H1 (cell line): ENCODE measurements around the gene MADD. TPM values are rescaled to one million over a fixed set of nuclear protein-coding genes. Genes with fewer than 3 reads are reported as not detected.

Source experiments
- CTCF ChIA-PET: fragments of 300-600 bp; sonication (Branson Sonifier 250); formaldehyde crosslinking; loops from one replicate; lab custom pipeline; 2021; ENCODE audit not compliant: partially characterized antibody; lab: Charles Lee
- POLR2A ChIA-PET: fragments of 300-600 bp; sonication (Branson Sonifier 250); formaldehyde crosslinking; loops from one replicate; lab custom pipeline; 2021; ENCODE audit warnings: inconsistent platforms; ENCODE audit not compliant: partially characterized antibody; lab: Charles Lee
- DNase-seq, 2 experiments: peaks; one replicate each; pipeline versions ENCODE4 v3.0.0 to v3.0.0-alpha.2; 2010 to 2022; ENCODE audit warnings: low spot score in 2 of 2, low read depth in 1 of 2, mixed read lengths in 1 of 2
- FAIRE-seq: peaks from 2 replicates; lab custom pipeline; 2011; peaks lifted over from hg19 to GRCh38; lab: Jason Lieb, UNC
- H2AFZ ChIP-seq: 2 replicates; pipeline ENCODE4 v1.8.1; 2012; ENCODE audit warnings: low read length, inconsistent platforms
- H2AK5ac ChIP-seq: 2 replicates; pipeline ENCODE4 v1.6.1; 2013; ENCODE audit warnings: low read depth, low read length
- H2BK120ac ChIP-seq: replicated peaks from 2 replicates; pipeline ENCODE3; 2013; ENCODE audit warnings: low read depth, low read length, inconsistent platforms
- H2BK12ac ChIP-seq: 2 replicates; pipeline ENCODE4 v1.6.1; 2013; ENCODE audit warnings: low read depth, low read length
- H2BK15ac ChIP-seq: 2 replicates; pipeline ENCODE4 v1.6.1; 2013; ENCODE audit warnings: low read length
- H2BK20ac ChIP-seq: 2 replicates; pipeline ENCODE4 v1.6.1; 2013; ENCODE audit warnings: low read length
- H2BK5ac ChIP-seq: 2 replicates; pipeline ENCODE4 v1.6.1; 2013; ENCODE audit warnings: low read depth, low read length
- H3K14ac ChIP-seq: 2 replicates; pipeline ENCODE4 v1.6.1; 2013; ENCODE audit warnings: inconsistent platforms; ENCODE audit not compliant: insufficient read length
- H3K18ac ChIP-seq: 2 replicates; pipeline ENCODE4 v1.6.1; 2013; ENCODE audit warnings: low read length; ENCODE audit errors: extremely low read depth
- H3K23ac ChIP-seq: 2 replicates; pipeline ENCODE4 v1.6.1; 2013; ENCODE audit warnings: inconsistent platforms; ENCODE audit not compliant: insufficient read length
- H3K23me2 ChIP-seq: 2 replicates; pipeline ENCODE4 v1.6.1; 2013; ENCODE audit warnings: low read depth, low read length
- H3K27ac ChIP-seq: 2 replicates; pipeline ENCODE4 v1.6.1; 2011; ENCODE audit warnings: low read depth, low read length, inconsistent platforms
- H3K27me3 ChIP-seq, 4 experiments: replicated peaks in 1 of 4; 1 replicate in 1 of 4; 2 replicates in 3 of 4; pipeline versions ENCODE4 v1.6.1 to v1.8.1; 2011 to 2013; ENCODE audit warnings: low read length in 3 of 4, mild to moderate bottlenecking in 3 of 4, inconsistent platforms in 2 of 4, mixed read lengths in 2 of 4, moderate library complexity in 1 of 4; ENCODE audit not compliant: control insufficient read depth in 3 of 4, insufficient read depth in 3 of 4; ENCODE audit errors: extremely low read depth in 1 of 4
- H3K36me3 ChIP-seq, 4 experiments: 2 replicates each; pipeline versions ENCODE4 v1.6.1 to v1.8.1; 2011 to 2013; ENCODE audit warnings: mild to moderate bottlenecking in 4 of 4, low read length in 3 of 4, moderate library complexity in 2 of 4, control low read depth in 1 of 4, inconsistent platforms in 1 of 4; ENCODE audit not compliant: insufficient read depth in 4 of 4, control insufficient read depth in 2 of 4
- H3K4ac ChIP-seq: replicated peaks from 2 replicates; pipeline ENCODE3; 2013; ENCODE audit warnings: low read length, low read depth, mixed read lengths, inconsistent platforms; ENCODE audit not compliant: insufficient read length
- H3K4me1 ChIP-seq, 4 experiments: replicated peaks in 1 of 4; 1 replicate in 1 of 4; 2 replicates in 3 of 4; pipeline versions ENCODE4 v1.6.1 to v1.8.1; 2011 to 2013; ENCODE audit warnings: low read length in 3 of 4, inconsistent platforms in 2 of 4, mixed read lengths in 1 of 4; ENCODE audit not compliant: insufficient read depth in 4 of 4, control insufficient read depth in 3 of 4
- H3K4me2 ChIP-seq, 2 experiments: 2 replicates each; pipeline versions ENCODE4 v1.6.1 to v1.8.1; 2011 to 2013; ENCODE audit warnings: low read depth in 2 of 2, low read length in 2 of 2, control low read depth in 1 of 2, inconsistent platforms in 1 of 2, mild to moderate bottlenecking in 1 of 2; ENCODE audit not compliant: insufficient read depth in 1 of 2
- H3K4me3 ChIP-seq, 4 experiments: fragments of 200-600, 300-600 bp in 1 of 4; sonication (generic), shearing (Covaris generic), sonication (Bioruptor Twin) in 1 of 4; 2 replicates each; pipeline versions ENCODE4 v1.5.1 to v1.8.1; 2011 to 2016; ENCODE audit warnings: low read length in 4 of 4, low read depth in 3 of 4, control low read depth in 2 of 4, inconsistent platforms in 2 of 4, mild to moderate bottlenecking in 2 of 4, mixed read lengths in 1 of 4, moderate library complexity in 1 of 4; ENCODE audit not compliant: insufficient read depth in 2 of 4; ENCODE audit errors: extremely low read depth in 1 of 4
- H3K56ac ChIP-seq: replicated peaks from 2 replicates; pipeline ENCODE3; 2013; ENCODE audit warnings: low read depth, mild to moderate bottlenecking, mixed read lengths, low read length, inconsistent platforms; ENCODE audit not compliant: insufficient read length
- H3K79me1 ChIP-seq: 2 replicates; pipeline ENCODE4 v1.6.1; 2013; ENCODE audit warnings: low read depth, low read length, control low read depth
- H3K79me2 ChIP-seq, 2 experiments: 2 replicates each; pipeline versions ENCODE4 v1.6.1 to v1.8.1; 2012 to 2013; ENCODE audit warnings: low read length in 2 of 2, mild to moderate bottlenecking in 2 of 2, inconsistent platforms in 1 of 2; ENCODE audit not compliant: insufficient read depth in 2 of 2, control insufficient read depth in 1 of 2
- H3K9ac ChIP-seq, 4 experiments: replicated peaks in 1 of 4; 1 replicate in 1 of 4; 2 replicates in 3 of 4; pipeline versions ENCODE4 v1.6.1 to v1.8.1; 2011 to 2013; ENCODE audit warnings: low read depth in 3 of 4, low read length in 3 of 4, control low read depth in 2 of 4, mild to moderate bottlenecking in 2 of 4, moderate library complexity in 2 of 4, inconsistent platforms in 1 of 4; ENCODE audit errors: extremely low read depth in 1 of 4
- H3K9me3 ChIP-seq, 2 experiments: 2 replicates each; pipeline versions ENCODE4 v1.6.1 to v1.8.1; 2012 to 2013; ENCODE audit warnings: mild to moderate bottlenecking in 2 of 2, moderate library complexity in 2 of 2, control low read depth in 1 of 2, inconsistent platforms in 1 of 2, low read depth in 1 of 2, low read length in 1 of 2, mixed read lengths in 1 of 2; ENCODE audit not compliant: insufficient read depth in 2 of 2
- H4K20me1 ChIP-seq, 2 experiments: replicated peaks in 1 of 2; 2 replicates each; pipeline versions ENCODE3 to v1.8.1; 2011 to 2013; ENCODE audit warnings: inconsistent platforms in 2 of 2, low read length in 2 of 2, mild to moderate bottlenecking in 1 of 2; ENCODE audit not compliant: insufficient read depth in 2 of 2, control insufficient read depth in 1 of 2
- H4K5ac ChIP-seq: 2 replicates; pipeline ENCODE4 v1.6.1; 2013; ENCODE audit warnings: low read length, low read depth, mixed read lengths, inconsistent platforms; ENCODE audit not compliant: insufficient read length
- H4K8ac ChIP-seq: 2 replicates; pipeline ENCODE4 v1.8.0; 2013; ENCODE audit warnings: mild to moderate bottlenecking, moderate library complexity, low read length, inconsistent platforms; ENCODE audit not compliant: insufficient read depth; ENCODE audit errors: extremely low read depth
- H4K91ac ChIP-seq: replicated peaks from 2 replicates; pipeline ENCODE3; 2013; ENCODE audit warnings: low read length, mixed read lengths, inconsistent platforms; ENCODE audit not compliant: insufficient read length
- BCL11A ChIP-seq, 2 experiments: IDR thresholded peaks; one replicate each; pipeline ENCODE4 v1.6.1; 2011; ENCODE audit warnings: low read depth in 2 of 2, low read length in 2 of 2, mild to moderate bottlenecking in 2 of 2
- BRCA1 ChIP-seq: IDR thresholded peaks from 2 replicates; pipeline ENCODE4 v1.6.1; 2012; ENCODE audit warnings: low read depth, low read length, improper control_type of control experiment
- CEBPB ChIP-seq: IDR thresholded peaks from 2 replicates; pipeline ENCODE4 v1.6.1; 2012; ENCODE audit warnings: low read depth, low read length
- CREB1 ChIP-seq: IDR thresholded peaks from 2 replicates; pipeline ENCODE4 v1.6.1; 2012; ENCODE audit warnings: inconsistent platforms
- FOSL1 ChIP-seq: IDR thresholded peaks from 2 replicates; pipeline ENCODE4 v1.6.1; 2011; ENCODE audit warnings: mild to moderate bottlenecking, low read depth, low read length, moderate library complexity; ENCODE audit not compliant: insufficient read depth
- RFX5 ChIP-seq: IDR thresholded peaks from 2 replicates; pipeline ENCODE4 v1.6.1; 2011; ENCODE audit warnings: low read depth, low read length, improper control_type of control experiment, borderline replicate concordance
- SP2 ChIP-seq: IDR thresholded peaks from 2 replicates; pipeline ENCODE4 v1.6.1; 2012; ENCODE audit warnings: mild to moderate bottlenecking, low read length, inconsistent platforms
- SRF ChIP-seq: IDR thresholded peaks from 2 replicates; pipeline ENCODE4 v1.6.1; 2011; ENCODE audit warnings: mild to moderate bottlenecking, low read depth, low read length, moderate library complexity
- TAF1 ChIP-seq: IDR thresholded peaks from 2 replicates; pipeline ENCODE4 v1.6.1; 2011; ENCODE audit warnings: mild to moderate bottlenecking, low read depth, low read length
- TEAD4 ChIP-seq: IDR thresholded peaks from 2 replicates; pipeline ENCODE4 v1.6.1; 2012; ENCODE audit warnings: low read depth, low read length, inconsistent platforms, mixed read lengths
- polyA plus RNA-seq, 7 experiments: library from polyadenylated mRNA; depleted of rRNA in 3 of 7; stranded (reverse) in 5 of 7; unstranded in 2 of 7; fragments of >200 nt in 5 of 7; fragments of 200-250 nt in 2 of 7; gene quantifications; 1 replicate in 5 of 7; 2 replicates in 1 of 7; 4 replicates in 1 of 7; pipeline versions ENCODE4 v1.2.1 to v1.2.3, GENCODE V29; 2011 to 2013; ENCODE audit warnings: missing spikeins in 2 of 7, mixed read lengths in 2 of 7
- total RNA-seq: library from RNA; stranded (reverse); fragmentation: NEBNext Ultra II Directional; extraction: Animal tissue kit (Norgen Biotek cat#: 25700); gene quantifications from 2 replicates; pipeline ENCODE4 v1.2.1, GENCODE V29; 2021

MADD gene
- total and polyA plus RNA-seq, 2 of the 8 experiments (the other 6 are each of a cell fraction or from before 2014, with no cell fraction given): 32.5 to 45.4 TPM

DNA sequence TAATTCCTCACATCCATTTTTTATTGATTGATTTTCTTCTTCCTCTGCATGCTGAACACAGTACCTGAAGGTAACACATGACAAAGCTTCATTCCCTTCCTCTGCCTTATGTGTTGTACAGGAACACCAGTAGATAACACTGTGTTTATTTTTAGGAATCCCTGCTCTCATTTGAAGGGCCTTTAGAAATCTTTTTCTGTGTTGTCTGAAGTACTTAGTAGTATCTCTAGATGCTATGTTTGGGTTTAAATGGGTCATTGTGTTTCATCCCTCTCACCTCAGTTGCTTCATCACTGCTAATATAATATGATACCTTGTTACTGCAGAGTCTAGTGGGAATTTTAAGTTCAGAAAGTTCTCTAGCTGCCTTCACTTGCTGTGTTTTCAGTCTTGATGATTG, 10.2 kb downstream of the MADD start:
- Histone ChIP-seq H2BK15ac (no peak overlapping the region), H3K4me2 (no peak overlapping the region), H3K4me3 (no peak overlapping the region), H3K4me1 (peaks cover 0 to 3% (median 0%) of the 10 kb centered on the region in 4 experiments; a peak in 1 of 7 replicates), H2AFZ (no peak overlapping the region), H2AK5ac (no peak overlapping the region), H3K27me3 (no peaks in the 10 kb centered on the region; a peak in 1 of 7 replicates), H4K20me1 (peaks cover under 1 to 1% of the 10 kb centered on the region in 2 experiments), H3K14ac (no peak overlapping the region), H3K79me2 (peaks cover 0 to 3% of the 10 kb centered on the region in 2 experiments; a peak in 1 of 4 replicates), H2BK5ac (no peak overlapping the region), H3K23ac (no peak overlapping the region), H3K18ac (no peak overlapping the region), H3K36me3 (peaks cover 21 to 80% (median 48%) of the 10 kb centered on the region in 4 experiments), H3K9me3 (no peaks in the 10 kb centered on the region), H3K4ac (no peak overlapping the region), H4K91ac (no peak overlapping the region), H3K23me2 (no peaks in the 10 kb centered on the region), H3K27ac (no peak overlapping the region), H4K5ac (no peak overlapping the region), H3K79me1 (no peaks in the 10 kb centered on the region; the same call in 1 of the 2 replicates), H4K8ac (no peak overlapping the region), H3K9ac (no peak overlapping the region), H2BK120ac (no peak overlapping the region), H2BK12ac (no peak overlapping the region), H3K56ac (no peak overlapping the region), H2BK20ac (no peak overlapping the region)
- TF ChIP-seq SRF (no peak), TAF1 (no peak), CEBPB (no peak), CREB1 (no peak), RFX5 (no peak), FOSL1 (no peak), SP2 (no peak), BCL11A (IDR thresholded peaks at IDR 0.05; ENCODE audit: low read depth in 2 of 2, low read length in 2 of 2) (no peak), BRCA1 (no peak), TEAD4 (no peak)
- FAIRE-seq (no peak), DNase-seq (no peak)
- ChIA-PET POLR2A (interaction anchor here (0.9 to 1.4 kb wide), 6 partner anchors 10 to 38 kb away, joined by 3 to 4 read pairs (median 3); partner anchors contain the start of gene MADD), CTCF (interaction anchor here (1.2 to 2.5 kb wide), 7 partner anchors 21 to 100 kb away, joined by 3 to 13 read pairs (median 4); partner anchors contain the start of gene NR1H3)
